ENCODE results near the gene GJC1. TPM values are rescaled to one million over a fixed set of nuclear protein-coding genes. Genes with fewer than 3 reads are reported as not detected.

GJC1 gene
- total and polyA plus RNA-seq, 2 donors (not counting 3 experiments of a cell fraction or from before 2014, with no cell fraction given): 13.8 to 39.7 TPM

DNA sequence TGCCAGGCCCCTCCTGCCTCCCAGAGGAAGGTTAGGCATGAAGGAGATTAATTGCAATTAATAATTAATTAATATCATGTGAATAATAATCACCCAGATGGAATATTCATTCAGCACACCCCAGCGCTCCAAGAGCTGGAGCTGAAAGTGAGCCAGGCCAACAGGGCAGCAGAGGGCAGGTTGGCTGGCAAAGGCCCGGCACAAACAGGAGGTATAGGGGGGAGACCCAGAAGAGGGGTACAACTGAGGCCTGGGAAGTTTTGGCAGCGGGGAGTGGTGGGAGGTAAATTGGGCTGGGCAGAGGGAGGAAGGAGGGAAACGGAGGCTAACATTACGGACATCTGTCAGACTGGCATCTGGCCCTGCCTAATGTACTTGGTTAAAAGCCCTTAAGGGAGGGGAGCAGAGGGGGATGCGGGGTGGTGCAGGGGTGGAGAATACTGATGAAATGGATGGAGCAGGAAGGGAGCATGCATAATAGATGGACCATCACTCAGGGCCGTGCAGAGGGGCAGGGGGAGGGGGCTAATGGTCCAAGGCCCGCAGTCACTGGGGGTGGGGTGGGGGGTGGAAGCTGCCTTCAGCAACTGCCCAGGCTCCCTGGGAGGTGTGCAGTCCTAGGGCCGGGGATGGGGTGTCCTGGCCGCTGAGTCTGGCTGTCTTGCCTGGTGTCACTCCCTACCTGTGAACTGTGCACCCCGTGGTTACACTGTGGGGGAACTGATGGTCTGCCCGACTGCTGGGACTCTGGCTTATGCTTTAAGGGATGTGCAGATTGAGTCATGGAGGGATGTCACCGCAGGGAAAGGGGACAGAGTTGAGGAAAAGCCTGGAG is 69.4 kb downstream of the GJC1 start:
- H3K27ac ChIP-seq (ENCODE audit: insufficient read depth, low read depth, low read length): no peak overlapping the region
- no TSS peak for BruUV-seq (replicated peaks)
- H4K20me1 ChIP-seq (replicated peaks; ENCODE audit: control insufficient read depth, extremely low read depth, insufficient read depth, low read length): no peaks in the 10 kb centered on the region
- H3K4me2 ChIP-seq (ENCODE audit: insufficient read depth, low read length): no peak overlapping the region
- no peak overlapping the region for H2AFZ ChIP-seq (ENCODE audit: low read depth, low read length)
- no peaks in the 10 kb centered on the region for H3K27me3 ChIP-seq (ENCODE audit: control insufficient read depth in 2 of 2, insufficient read depth in 2 of 2, low read length in 2 of 2)
- H3K4me3 ChIP-seq (replicated peaks in 1 of 3; ENCODE audit: insufficient read depth in 1 of 3, low read depth in 1 of 3, low read length in 3 of 3): no peak overlapping the region
- no peak for DNase-seq (ENCODE audit: low read depth, low spot score)
- H3K9me3 ChIP-seq (replicated peaks; ENCODE audit: control insufficient read depth, insufficient read depth, low read length): no peaks in the 10 kb centered on the region
- H3K36me3 ChIP-seq (ENCODE audit: control insufficient read depth in 2 of 2, extremely low read depth in 1 of 2, insufficient read depth in 2 of 2, low read length in 2 of 2): no peaks in the 10 kb centered on the region
- POLR2A ChIA-PET: no interaction called here
- no peak overlapping the region for H3K9ac ChIP-seq (replicated peaks; ENCODE audit: extremely low read depth, insufficient read depth, low read length)
- H3K4me1 ChIP-seq (ENCODE audit: control insufficient read depth, extremely low read depth, insufficient read depth, low read length): peaks cover 5% of the 10 kb centered on the region
- dilution Hi-C loops (cut with MboI; ENCODE audit: extremely low pct_ligation_motif_present, low sequenced_read_pairs): loop anchor here (25.0 kb wide), 1 partner anchor 102 kb away; no protein-coding TSS in a partner anchor
- CTCF ChIA-PET: no interaction called here
- no peaks in the 10 kb centered on the region for H3K9me1 ChIP-seq (replicated peaks; ENCODE audit: control insufficient read depth, extremely low read depth, insufficient read depth, low read length)
- no peaks in the 10 kb centered on the region for H3K79me2 ChIP-seq (ENCODE audit: control insufficient read depth, insufficient read depth, low read length)
- FAIRE-seq: no peak
- TF ChIP-seq EZH2 (IDR thresholded peaks at IDR 0.05; ENCODE audit: borderline replicate concordance, low read depth, low read length, severe bottlenecking) (no peak), POLR2AphosphoS5 (IDR thresholded peaks at IDR 0.05; ENCODE audit: insufficient read depth, low read depth, low read length) (no peak), JUN (IDR thresholded peaks at IDR 0.05; ENCODE audit: borderline replicate concordance, insufficient read depth, insufficient read length, low read depth) (no peak), FOS (IDR thresholded peaks at IDR 0.05; ENCODE audit: borderline replicate concordance, insufficient read depth, low read length) (no peak), MYC (IDR thresholded peaks at IDR 0.05; ENCODE audit: low read depth, low read length) (no peak), GATA2 (IDR thresholded peaks at IDR 0.05; ENCODE audit: insufficient read depth, insufficient read length, low read depth, low read length) (no peak), POLR2A (IDR thresholded peaks at IDR 0.05; ENCODE audit: low read depth, low read length) (no peak), MAX (IDR thresholded peaks at IDR 0.05; ENCODE audit: insufficient read depth, insufficient read length) (no peak)
- TF ChIP-seq, protein P1, sequence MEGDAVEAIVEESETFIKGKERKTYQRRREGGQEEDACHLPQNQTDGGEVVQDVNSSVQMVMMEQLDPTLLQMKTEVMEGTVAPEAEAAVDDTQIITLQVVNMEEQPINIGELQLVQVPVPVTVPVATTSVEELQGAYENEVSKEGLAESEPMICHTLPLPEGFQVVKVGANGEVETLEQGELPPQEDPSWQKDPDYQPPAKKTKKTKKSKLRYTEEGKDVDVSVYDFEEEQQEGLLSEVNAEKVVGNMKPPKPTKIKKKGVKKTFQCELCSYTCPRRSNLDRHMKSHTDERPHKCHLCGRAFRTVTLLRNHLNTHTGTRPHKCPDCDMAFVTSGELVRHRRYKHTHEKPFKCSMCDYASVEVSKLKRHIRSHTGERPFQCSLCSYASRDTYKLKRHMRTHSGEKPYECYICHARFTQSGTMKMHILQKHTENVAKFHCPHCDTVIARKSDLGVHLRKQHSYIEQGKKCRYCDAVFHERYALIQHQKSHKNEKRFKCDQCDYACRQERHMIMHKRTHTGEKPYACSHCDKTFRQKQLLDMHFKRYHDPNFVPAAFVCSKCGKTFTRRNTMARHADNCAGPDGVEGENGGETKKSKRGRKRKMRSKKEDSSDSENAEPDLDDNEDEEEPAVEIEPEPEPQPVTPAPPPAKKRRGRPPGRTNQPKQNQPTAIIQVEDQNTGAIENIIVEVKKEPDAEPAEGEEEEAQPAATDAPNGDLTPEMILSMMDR (IDR thresholded peaks at IDR 0.05; ENCODE audit: extremely low read depth in 1 of 2, insufficient read depth in 1 of 2, low read depth in 1 of 2, low read length in 2 of 2): no peak
- intact Hi-C loops (cut with micrococcal nuclease): no loop called here
